Subcutaneous adipose tissue (tissue), 4 donors: ENCODE data around the gene STIM1. TPM values are rescaled to one million over a fixed set of nuclear protein-coding genes. Genes with fewer than 3 reads are reported as not detected.

Experiments used
- CTCF ChIP-seq: fragments of 450-650 bp; IDR thresholded peaks from one replicate; pipeline ENCODE4 v1.5.1; 2016; ENCODE audit warnings: low read depth, mild to moderate bottlenecking, control low read depth, antibody characterized with exemption, moderate library complexity
- total RNA-seq, 4 donors: library from RNA; depleted of rRNA; stranded (reverse); fragments of >200 nt; gene quantifications; one replicate each; pipeline ENCODE4 v1.1.0, GENCODE V29; 2016

The STIM1 gene
- total RNA-seq, 4 donors from 2014 or later, result 39.5 to 64.8 (median 43.3) TPM

GRCh38 chr11:4019891-4020290 is 164.4 kb downstream of the STIM1 start:
- TF ChIP-seq CTCF, result no peak

GRCh38 chr11:4022669-4023068 is 167.2 kb downstream of the STIM1 start:
- TF ChIP-seq CTCF, result no peak

- no peak for TF ChIP-seq CTCF
These were observed 169.9 kb downstream of the STIM1 start for GRCh38 chr11:4025248-4025966.

GRCh38 chr11:4025967-4026324 is 170.5 kb downstream of the STIM1 start:
- no peak for TF ChIP-seq CTCF

- no peak for TF ChIP-seq CTCF
These were observed 170.9 kb downstream of the STIM1 start for GRCh38 chr11:4026389-4026788.

GRCh38 chr11:4027746-4028145 is 172.3 kb downstream of the STIM1 start:
- no peak for TF ChIP-seq CTCF

- TF ChIP-seq CTCF, result no peak
These were observed 174.7 kb downstream of the STIM1 start for GRCh38 chr11:4030197-4030596.
